AG04449 (cell line): ENCODE results near the gene MARK2.

Source experiments
- CTCF ChIA-PET: fragments of 350-600 bp; formaldehyde crosslinking; extraction: SDS; loops from one replicate; lab custom pipeline; 2021; ENCODE audit warnings: antibody characterized with exemption; lab: Yijun Ruan, JAX
- POLR2A ChIA-PET: fragments of 400-600, 350-600 bp; formaldehyde crosslinking; extraction: SDS; loops from one replicate; lab custom pipeline; 2020; ENCODE audit warnings: antibody characterized with exemption, inconsistent platforms; lab: Yijun Ruan, JAX
- DNase-seq: peaks from one replicate; pipeline ENCODE4 v3.0.0-alpha.2; 2010; ENCODE audit warnings: low read depth, low spot score
- H3K4me3 ChIP-seq: 2 replicates; pipeline ENCODE4 v1.5.1; 2011; ENCODE audit warnings: low read depth, mild to moderate bottlenecking, control low read depth, low read length
- TF ChIP-seq, protein P1 (sequence below): IDR thresholded peaks from one replicate; pipeline ENCODE4 v1.5.1; 2011; ENCODE audit warnings: mild to moderate bottlenecking, moderate library complexity, low read length, control low read depth, inconsistent platforms; ENCODE audit not compliant: insufficient read depth; ENCODE audit errors: missing control alignments

The MARK2 gene

DNA sequence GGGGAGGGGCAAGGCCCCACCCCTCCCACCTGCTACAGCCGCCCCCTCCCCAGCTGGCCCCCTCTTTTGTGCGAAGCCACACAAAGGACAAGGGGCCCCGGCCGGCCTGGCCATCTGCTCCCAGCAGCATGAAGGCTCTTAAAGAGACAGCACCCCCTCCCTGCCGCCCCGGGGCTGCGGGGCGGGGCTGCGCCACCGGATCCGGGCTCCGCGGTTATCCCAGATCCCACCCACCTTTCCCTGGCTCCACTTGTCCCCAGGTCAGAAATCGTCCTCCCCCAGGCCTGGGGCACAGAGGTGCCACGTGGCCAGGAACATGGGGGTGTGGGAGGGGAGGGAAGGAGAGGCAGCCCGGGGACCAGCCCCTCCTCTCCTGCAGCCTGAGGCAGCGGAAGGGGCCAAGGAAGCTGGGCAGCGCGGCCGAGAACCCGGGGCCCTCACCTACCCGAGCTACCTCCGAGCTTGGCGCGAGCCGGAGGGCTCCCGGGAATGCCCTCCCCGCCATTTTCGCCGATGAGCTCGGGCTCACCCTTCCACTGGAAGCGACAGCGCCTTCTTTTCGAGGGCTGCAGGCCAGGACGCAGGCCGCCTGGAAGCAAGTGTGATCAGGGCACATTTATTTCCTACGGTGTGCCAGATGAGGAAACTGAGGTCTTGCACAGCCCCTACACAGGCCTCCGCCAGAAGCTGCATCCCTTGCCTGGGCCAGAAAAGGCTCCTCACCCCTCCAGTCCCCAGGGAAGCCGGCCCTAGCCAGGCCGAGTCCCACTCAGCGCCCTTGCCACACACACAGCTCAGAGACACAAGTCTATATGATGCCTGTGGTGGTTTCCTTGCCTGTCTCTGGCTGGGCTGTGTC lies 80.6 kb downstream of the MARK2 start:
- no peak for DNase-seq
- CTCF ChIA-PET, result interaction anchor here (1.3 to 10.4 kb wide), 6 partner anchors 10 to 281 kb away, joined by 3 to 47 read pairs (median 10); partner anchors contain the start of gene MARK2
- TF ChIP-seq, protein P1, sequence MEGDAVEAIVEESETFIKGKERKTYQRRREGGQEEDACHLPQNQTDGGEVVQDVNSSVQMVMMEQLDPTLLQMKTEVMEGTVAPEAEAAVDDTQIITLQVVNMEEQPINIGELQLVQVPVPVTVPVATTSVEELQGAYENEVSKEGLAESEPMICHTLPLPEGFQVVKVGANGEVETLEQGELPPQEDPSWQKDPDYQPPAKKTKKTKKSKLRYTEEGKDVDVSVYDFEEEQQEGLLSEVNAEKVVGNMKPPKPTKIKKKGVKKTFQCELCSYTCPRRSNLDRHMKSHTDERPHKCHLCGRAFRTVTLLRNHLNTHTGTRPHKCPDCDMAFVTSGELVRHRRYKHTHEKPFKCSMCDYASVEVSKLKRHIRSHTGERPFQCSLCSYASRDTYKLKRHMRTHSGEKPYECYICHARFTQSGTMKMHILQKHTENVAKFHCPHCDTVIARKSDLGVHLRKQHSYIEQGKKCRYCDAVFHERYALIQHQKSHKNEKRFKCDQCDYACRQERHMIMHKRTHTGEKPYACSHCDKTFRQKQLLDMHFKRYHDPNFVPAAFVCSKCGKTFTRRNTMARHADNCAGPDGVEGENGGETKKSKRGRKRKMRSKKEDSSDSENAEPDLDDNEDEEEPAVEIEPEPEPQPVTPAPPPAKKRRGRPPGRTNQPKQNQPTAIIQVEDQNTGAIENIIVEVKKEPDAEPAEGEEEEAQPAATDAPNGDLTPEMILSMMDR, result no peak
- POLR2A ChIA-PET, result no interaction called here
- H3K4me3 ChIP-seq, result peak overlapping the region; percentile 8

DNA sequence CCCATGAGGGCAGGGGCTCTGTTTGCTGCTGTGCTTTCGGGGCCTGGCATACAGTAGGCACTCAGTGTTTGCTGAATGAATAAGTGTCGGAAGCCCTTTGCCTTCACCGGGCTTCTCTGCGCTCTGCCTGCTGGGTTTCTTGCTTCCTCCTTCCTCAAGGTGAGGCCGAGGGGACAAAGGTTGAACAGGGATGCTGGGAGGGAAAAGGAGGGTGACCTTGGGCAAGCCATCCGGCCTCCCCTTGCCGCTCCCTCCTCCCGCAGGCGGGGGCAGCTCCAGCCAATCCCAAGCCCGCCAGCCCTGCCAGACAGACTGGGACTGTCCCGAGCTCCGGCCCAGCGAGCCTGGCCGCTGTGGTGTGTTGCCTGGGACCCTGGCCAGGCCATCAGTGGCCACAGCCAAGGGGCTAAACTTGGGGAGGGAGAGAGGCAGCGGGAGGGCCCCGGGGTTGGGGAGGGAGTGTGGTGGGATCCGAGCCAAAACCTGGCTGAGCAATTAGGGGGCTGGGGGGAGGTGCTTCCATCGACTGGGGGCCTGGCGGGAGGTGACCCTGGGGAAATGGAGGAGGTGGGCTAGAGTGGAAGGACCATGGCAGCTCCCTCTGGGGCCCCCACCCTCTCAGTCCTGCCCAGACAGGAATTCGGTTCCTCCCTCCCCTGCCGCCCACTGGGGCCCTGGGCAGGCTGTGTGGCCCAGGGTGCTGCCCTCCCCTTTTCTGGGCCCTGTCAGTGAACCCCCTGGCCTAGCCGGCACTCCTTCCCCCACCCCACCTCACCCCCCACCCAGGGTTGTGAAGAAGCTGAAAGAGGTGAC lies 81.4 kb downstream of the MARK2 start:
- TF ChIP-seq, protein P1, result no peak
- ChIA-PET CTCF (interaction anchor here (1.3 to 10.4 kb wide), 7 partner anchors 8 to 282 kb away, joined by 3 to 47 read pairs (median 7); partner anchors contain the start of gene MARK2), POLR2A (no interaction called here)
- no peak overlapping the region for H3K4me3 ChIP-seq
- no peak for DNase-seq

DNA sequence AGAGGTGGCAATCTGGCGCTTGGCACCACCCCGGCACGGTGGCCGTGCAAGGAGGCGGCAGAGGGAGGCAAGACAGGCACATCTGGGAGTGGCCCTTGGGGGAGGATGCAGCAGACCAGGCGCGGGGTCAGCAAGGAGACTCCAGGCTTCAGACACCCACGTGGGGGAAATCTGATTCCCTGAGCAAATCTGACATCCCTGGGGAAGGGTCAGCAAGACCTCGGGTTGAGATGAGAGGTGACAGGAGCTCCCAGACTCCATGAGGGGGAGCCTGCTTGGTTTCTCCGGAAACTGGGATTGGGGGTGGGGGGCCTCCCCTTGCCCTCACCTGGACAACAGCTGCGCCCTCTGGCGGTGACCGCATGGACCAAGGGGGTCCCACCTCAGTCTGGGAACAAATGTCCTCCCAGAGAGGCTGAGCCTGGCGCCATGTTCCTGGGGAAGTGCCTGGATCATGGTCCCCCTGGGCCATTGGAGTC lies 82.1 kb downstream of the MARK2 start:
- ChIA-PET POLR2A (no interaction called here), CTCF (interaction anchor here (1.0 to 10.4 kb wide), 8 partner anchors 8 to 282 kb away, joined by 3 to 47 read pairs (median 6); partner anchors contain the start of gene MARK2)
- no peak for DNase-seq
- TF ChIP-seq, protein P1, result peak; percentile 57
- H3K4me3 ChIP-seq, result no peak overlapping the region

DNA sequence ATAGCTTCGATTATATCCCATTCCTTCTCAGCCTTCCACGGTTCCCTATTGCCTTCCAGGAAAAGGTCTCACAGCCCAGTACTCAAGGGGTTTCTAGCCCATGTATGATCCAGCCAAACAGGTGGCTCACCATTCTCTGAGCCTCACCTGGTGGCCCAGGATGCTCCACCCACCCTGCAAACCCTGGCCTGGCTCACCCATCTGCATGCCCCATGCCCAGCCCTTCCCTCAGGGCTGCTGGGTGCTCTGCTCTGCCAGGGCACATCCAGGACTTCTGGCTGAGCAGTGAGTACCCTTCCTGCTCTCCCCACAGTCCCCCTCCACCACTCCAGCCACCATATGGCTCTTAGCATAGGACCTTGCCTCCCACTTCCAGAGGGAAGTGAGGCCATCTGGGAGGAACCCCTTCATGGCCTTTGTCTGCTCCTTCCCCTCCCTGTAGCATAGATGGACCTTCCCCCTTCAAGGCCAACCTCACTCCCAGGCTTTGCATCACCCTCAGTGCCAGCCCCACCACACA lies 83.8 kb downstream of the MARK2 start:
- ChIA-PET CTCF (interaction anchor here (1.1 to 10.4 kb wide), 3 partner anchors 23 to 85 kb away, joined by 4 to 47 read pairs (median 15); partner anchors contain the start of gene MARK2), POLR2A (no interaction called here)
- TF ChIP-seq, protein P1, result no peak
- H3K4me3 ChIP-seq, result no peak overlapping the region
- no peak for DNase-seq

DNA sequence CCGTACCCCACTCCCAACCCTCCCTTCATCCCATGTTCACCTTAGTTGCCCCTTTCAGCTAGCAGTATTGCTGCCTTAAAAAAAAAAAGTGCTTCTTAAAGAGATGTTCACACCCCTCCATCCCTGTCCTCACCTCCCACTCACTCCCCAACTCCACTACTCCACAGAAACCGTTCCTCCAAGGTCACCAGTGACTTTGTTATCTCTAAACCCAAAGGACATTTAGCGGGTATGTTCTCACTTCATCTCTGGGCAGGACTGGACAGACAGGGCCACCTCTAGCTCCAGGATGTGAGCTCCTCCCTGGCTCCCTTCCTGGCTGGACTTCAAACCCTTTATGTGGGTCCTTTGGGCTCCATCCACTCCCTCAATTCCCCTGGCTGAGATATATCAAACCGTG lies 84.4 kb downstream of the MARK2 start:
- ChIA-PET CTCF (interaction anchor here (1.1 to 10.4 kb wide), 2 partner anchors 26 to 86 kb away, joined by 4 to 47 read pairs; partner anchors contain the start of gene MARK2), POLR2A (no interaction called here)
- H3K4me3 ChIP-seq, result no peak overlapping the region
- TF ChIP-seq, protein P1, result no peak
- DNase-seq, result no peak
